OCI-LY1 (cell line): Measurements from ENCODE around the gene IQSEC1.

Source experiments
- CTCF ChIP-seq: fragments of 200-600 bp; sonication (generic), shearing (Covaris generic); IDR thresholded peaks from 2 replicates; pipeline ENCODE4 v1.5.1; 2017; ENCODE audit warnings: mild to moderate bottlenecking, antibody characterized with exemption, low read length, moderate library complexity, mixed read lengths
- EZH2 ChIP-seq: fragments of 200-600 bp; sonication (generic), shearing (Covaris generic); IDR thresholded peaks from 2 replicates; pipeline ENCODE4 v1.8.0; 2017; ENCODE audit warnings: borderline replicate concordance, mixed run types, mild to moderate bottlenecking, antibody characterized with exemption, low read length, moderate library complexity, mixed read lengths

GRCh38 chr3:13055634-13056033 is 17.6 kb downstream of the IQSEC1 start:
- no peak for TF ChIP-seq CTCF
- no peak for TF ChIP-seq EZH2
